ENCODE data around the gene SLC37A3. TPM values are rescaled to one million over a fixed set of nuclear protein-coding genes. Genes with fewer than 3 reads are reported as not detected.
"Not testable (repeated sequence)": the region's sequence is repeated elsewhere in the genome, so short reads cannot be mapped to it uniquely, and the experiment has no call there.

Gene SLC37A3
- total RNA-seq, 6 experiments from 2014 or later: 9.5 to 22.2 (median 13.6) TPM

DNA sequence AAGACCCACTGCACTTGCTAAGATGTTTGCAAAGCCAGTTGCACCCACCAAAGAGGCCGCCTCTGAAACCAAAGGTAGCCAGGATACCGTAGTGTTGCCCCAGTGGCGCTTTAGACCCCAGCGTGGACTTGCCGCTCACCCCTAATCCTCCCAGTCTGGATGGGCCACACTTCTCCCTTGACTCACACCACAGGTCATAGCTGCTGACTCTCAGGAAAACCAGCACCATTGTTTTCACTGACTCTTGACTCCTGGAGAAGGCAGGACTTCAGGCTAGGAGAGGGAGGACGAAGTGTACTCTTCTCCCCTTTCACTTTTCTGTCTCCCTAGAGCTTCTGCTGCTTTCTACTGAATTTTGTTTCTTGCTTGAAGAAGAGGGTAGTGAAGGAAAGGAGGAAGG, 27.8 kb upstream of the SLC37A3 start:
- intact Hi-C loops (cut with DNase I): no loop called here
- TF ChIP-seq CTCF (IDR thresholded peaks at IDR 0.05) (no peak), POLR2A (IDR thresholded peaks at IDR 0.05) (no peak)
- H3K27ac ChIP-seq: no peak overlapping the region
- DNase-seq: no peak
- no peak overlapping the region for H3K4me3 ChIP-seq
- no peaks in the 10 kb centered on the region for H3K9me3 ChIP-seq
- H3K27me3 ChIP-seq: no peaks in the 10 kb centered on the region
- peak; percentile 24 to 70 (median 28) for ATAC-seq
- H3K4me1 ChIP-seq: no peaks in the 10 kb centered on the region
- WGBS (ENCODE audit: insufficient coverage, low coverage, low lambda C conversion rate, missing lambda C conversion rate): 85% methylated on average over 3 of the region's 6 CpGs
- no peaks in the 10 kb centered on the region for H3K36me3 ChIP-seq

GRCh38 chr7:140425718-140426117, 27.4 kb upstream of the SLC37A3 start:
- DNase-seq (no peak), ATAC-seq (peak; percentile 38 to 62 (median 47))
- Histone ChIP-seq H3K9me3 (no peaks in the 10 kb centered on the region), H3K27me3 (no peaks in the 10 kb centered on the region), H3K27ac (no peak overlapping the region), H3K36me3 (no peaks in the 10 kb centered on the region), H3K4me3 (no peak overlapping the region), H3K4me1 (no peaks in the 10 kb centered on the region)
- TF ChIP-seq CTCF (IDR thresholded peaks at IDR 0.05) (no peak), POLR2A (IDR thresholded peaks at IDR 0.05) (no peak)
- WGBS (ENCODE audit: insufficient coverage, low coverage, low lambda C conversion rate, missing lambda C conversion rate): 74% methylated on average over 6 of the region's 12 CpGs
- intact Hi-C loops (cut with DNase I): no loop called here

DNA sequence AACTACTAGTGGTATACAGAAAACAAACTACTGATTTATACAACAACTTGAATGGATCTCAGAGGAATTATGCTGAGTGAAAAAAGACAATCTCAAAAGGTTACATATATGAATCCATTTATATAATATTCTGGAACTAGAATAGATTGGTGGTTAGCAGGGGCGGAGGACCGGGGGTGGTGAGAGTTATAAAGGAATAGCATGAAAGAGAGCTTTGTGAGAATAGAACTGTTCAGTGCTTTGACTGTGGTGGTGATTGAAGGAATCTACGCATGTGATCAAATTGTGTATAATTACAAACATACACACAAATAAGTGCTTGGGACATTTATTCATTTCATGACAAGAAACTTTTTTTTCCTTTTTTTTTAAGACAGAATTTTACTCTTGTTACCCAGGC, 25.2 kb upstream of the SLC37A3 start:
- WGBS (ENCODE audit: insufficient coverage, low coverage, low lambda C conversion rate, missing lambda C conversion rate): 89% methylated on average over 3 of the region's 3 CpGs
- TF ChIP-seq CTCF (IDR thresholded peaks at IDR 0.05): no peak
- no peak for TF ChIP-seq POLR2A (IDR thresholded peaks at IDR 0.05)
- no peaks in the 10 kb centered on the region for H3K4me1 ChIP-seq
- ATAC-seq (no peak), DNase-seq (no peak)
- H3K27ac ChIP-seq: no peak overlapping the region
- no peaks in the 10 kb centered on the region for H3K27me3 ChIP-seq
- no peaks in the 10 kb centered on the region for H3K9me3 ChIP-seq
- no peak overlapping the region for H3K4me3 ChIP-seq
- intact Hi-C loops (cut with DNase I): no loop called here
- no peaks in the 10 kb centered on the region for H3K36me3 ChIP-seq

- DNase-seq (no peak), ATAC-seq (no peak)
- no peak overlapping the region for H3K4me3 ChIP-seq
- H3K27ac ChIP-seq: no peak overlapping the region
- WGBS (ENCODE audit: insufficient coverage, low coverage, low lambda C conversion rate, missing lambda C conversion rate): 75% methylated on average over 2 of the region's 2 CpGs
- intact Hi-C loops (cut with DNase I): no loop called here
- no peaks in the 10 kb centered on the region for H3K9me3 ChIP-seq
- H3K36me3 ChIP-seq: no peaks in the 10 kb centered on the region
- TF ChIP-seq POLR2A (IDR thresholded peaks at IDR 0.05) (no peak), CTCF (IDR thresholded peaks at IDR 0.05) (no peak)
- no peaks in the 10 kb centered on the region for H3K4me1 ChIP-seq
- no peaks in the 10 kb centered on the region for H3K27me3 ChIP-seq
Measured at GRCh38 chr7:140421521-140421920, 23.2 kb upstream of the SLC37A3 start.

DNA sequence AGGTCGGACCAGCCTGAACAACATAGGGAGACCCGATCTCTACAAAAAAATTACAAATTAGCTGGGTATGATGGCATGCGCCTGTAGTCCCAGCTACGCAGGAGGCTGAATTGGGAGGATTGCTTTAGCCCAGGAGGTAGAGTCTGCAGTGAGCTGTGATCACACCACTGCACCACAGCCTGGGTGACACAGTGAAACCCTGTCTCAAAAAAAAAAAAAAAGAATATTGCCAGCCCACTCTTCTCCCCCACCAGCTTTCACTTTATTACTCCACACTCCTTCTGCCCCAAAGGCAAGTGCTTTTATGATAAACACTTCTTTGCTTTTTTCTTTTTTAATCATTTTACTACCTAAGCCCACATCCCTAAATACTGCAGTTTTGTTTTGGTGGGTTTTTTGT, 20.3 kb upstream of the SLC37A3 start:
- 83% methylated on average over 1 of the region's 4 CpGs for WGBS (ENCODE audit: insufficient coverage, low coverage, low lambda C conversion rate, missing lambda C conversion rate)
- no peak for ATAC-seq
- no peaks in the 10 kb centered on the region for H3K27me3 ChIP-seq
- no peak overlapping the region for H3K27ac ChIP-seq
- DNase-seq: no peak
- intact Hi-C loops (cut with DNase I): no loop called here
- H3K4me3 ChIP-seq: no peak overlapping the region
- H3K36me3 ChIP-seq: no peaks in the 10 kb centered on the region
- H3K9me3 ChIP-seq: no peaks in the 10 kb centered on the region
- no peak for TF ChIP-seq CTCF (IDR thresholded peaks at IDR 0.05)
- no peak for TF ChIP-seq POLR2A (IDR thresholded peaks at IDR 0.05)
- no peaks in the 10 kb centered on the region for H3K4me1 ChIP-seq

DNA sequence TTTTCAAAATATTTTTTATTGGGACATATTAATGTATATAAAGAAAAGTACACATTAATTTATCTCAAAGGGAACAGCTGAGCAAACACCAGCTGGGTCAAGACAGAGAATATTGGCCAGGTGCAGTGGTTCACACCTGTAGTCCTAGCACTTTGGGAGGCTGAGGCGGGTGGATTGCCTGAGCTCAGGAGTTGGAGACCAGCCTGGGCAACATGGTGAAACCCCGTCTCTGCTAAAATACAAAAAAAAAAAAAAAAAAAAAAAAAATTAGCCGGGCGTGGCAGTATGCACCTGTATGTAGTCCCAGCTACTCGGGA, 19.8 kb upstream of the SLC37A3 start:
- ATAC-seq; H3K27ac ChIP-seq; DNase-seq; H3K4me1 ChIP-seq; intact Hi-C loops (cut with DNase I); H3K36me3 ChIP-seq; H3K4me3 ChIP-seq; H3K27me3 ChIP-seq; H3K9me3 ChIP-seq: not testable (repeated sequence)
- 84% methylated on average over 5 of the region's 5 CpGs for WGBS (ENCODE audit: insufficient coverage, low coverage, low lambda C conversion rate, missing lambda C conversion rate)
